Naive thymus-derived CD8-positive, alpha-beta T cell (primary cell): Measurements from ENCODE around the gene RACK1. TPM values are rescaled to one million over a fixed set of nuclear protein-coding genes. Genes with fewer than 3 reads are reported as not detected.

Experiments used
- microRNA-seq: library from miRNA; unstranded; fragments of <30 nt; microRNA quantifications from one replicate; pipeline ENCODE4 v1.2.0, GENCODE V29; 2022; ENCODE audit warnings: borderline microRNAs expressed
- polyA plus RNA-seq, 3 donors: library from polyadenylated mRNA; unstranded; fragments of 300-500 nt; fragmentation: Illumina TruSeq; gene quantifications; one replicate each; pipeline ENCODE4 v1.2.3, GENCODE V29; 2021
- total RNA-seq, 8 experiments: library from RNA in 2 of 8; stranded (reverse) in 2 of 8; gene quantifications; one replicate each; pipeline ENCODE4 v1.2.3 and lab custom pipeline; 2021 to 2026

RACK1 gene
- total and polyA plus RNA-seq, 5 experiments from 2014 or later = 2,236 to 2,566 (median 2,449) TPM

Small RNA genes within 50 kb of the gene (microRNA-seq; reads per million reads assigned to microRNA genes)
- not detected for gene MIR4638

Other genes starting within 250 kb of the RACK1 start
- gene BTNL9, start 203.6 kb downstream of the RACK1 start, total RNA-seq = under 1 TPM; 0.25 to 0.42 TPM
- gene BTNL9, start 203.6 kb downstream of the RACK1 start, polyA plus RNA-seq = not detected
- gene OR2V1, start 112.7 kb downstream of the RACK1 start, total RNA-seq = not detected
- not detected for gene OR2V1, start 112.7 kb downstream of the RACK1 start, polyA plus RNA-seq
- not detected for gene OR2V2, start 96.3 kb downstream of the RACK1 start, total RNA-seq
- gene OR2V2, start 96.3 kb downstream of the RACK1 start, polyA plus RNA-seq = not detected
- 1 to 10 TPM; 3.7 to 4.2 TPM for gene TRIM7, start 38.7 kb downstream of the RACK1 start, total RNA-seq
- under 1 TPM in 1 of 3 donors, not detected in 2; 0.40 TPM for gene TRIM7, start 38.7 kb downstream of the RACK1 start, polyA plus RNA-seq
- gene TRIM41, start 20.6 kb downstream of the RACK1 start, total RNA-seq = 10 to 100 TPM; 33.3 to 40.7 TPM
- gene TRIM41, start 20.6 kb downstream of the RACK1 start, polyA plus RNA-seq = 1 to 10 TPM; 1.1 to 2.6 (median 1.6) TPM
- 10 to 100 TPM; 62.7 to 64.2 TPM for gene TRIM52, start 17.2 kb upstream of the RACK1 start, total RNA-seq
- 10 to 100 TPM; 23.6 to 36.3 (median 32.8) TPM for gene TRIM52, start 17.2 kb upstream of the RACK1 start, polyA plus RNA-seq
- gene OR4F3, start 123.4 kb upstream of the RACK1 start, total RNA-seq = not detected
- gene OR4F3, start 123.4 kb upstream of the RACK1 start, polyA plus RNA-seq = not detected